NCI-H510A (cell line): ENCODE measurements around the gene SMIM44.
"Not testable (repeated sequence)": the region's sequence is repeated elsewhere in the genome, so short reads cannot be mapped to it uniquely, and the experiment has no call there.

Experiments
- DNase-seq: peaks from one replicate; lab custom pipeline; 2025; lab: John Stamatoyannopoulos, UW

Gene SMIM44

GRCh38 chr19:3483226-3483628 lies at the start of gene SMIM44:
SMIM44 (minus strand) TSS chr19:3483441; CDS start chr19:3483403, 38 bp downstream.
- no peak for DNase-seq

- no peak for DNase-seq
These were observed 49.8 kb upstream of the SMIM44 start for GRCh38 chr19:3533033-3533432.

GRCh38 chr19:3532154-3532786 lies 49.0 kb upstream of the SMIM44 start:
- DNase-seq = no peak

GRCh38 chr19:3531716-3532115 lies 48.5 kb upstream of the SMIM44 start:
- no peak for DNase-seq

- no peak for DNase-seq
These were observed 47.1 kb upstream of the SMIM44 start for GRCh38 chr19:3530389-3530788.

GRCh38 chr19:3529299-3529698 lies 46.1 kb upstream of the SMIM44 start:
- DNase-seq = not testable (repeated sequence)

- DNase-seq = no peak
These were observed 45.4 kb upstream of the SMIM44 start for GRCh38 chr19:3528539-3529211.

GRCh38 chr19:3528080-3528479 lies 44.8 kb upstream of the SMIM44 start:
- no peak for DNase-seq

GRCh38 chr19:3527238-3527910 lies 44.1 kb upstream of the SMIM44 start:
- DNase-seq = no peak

GRCh38 chr19:3526507-3527237 lies 43.4 kb upstream of the SMIM44 start:
- DNase-seq = no peak

GRCh38 chr19:3524904-3525451 lies 41.7 kb upstream of the SMIM44 start:
- DNase-seq = no peak

GRCh38 chr19:3524078-3524842 lies 41.0 kb upstream of the SMIM44 start:
- no peak for DNase-seq

- no peak for DNase-seq
These were observed 40.3 kb upstream of the SMIM44 start for GRCh38 chr19:3523361-3524077.

GRCh38 chr19:3522421-3523360 lies 39.5 kb upstream of the SMIM44 start:
- no peak for DNase-seq

GRCh38 chr19:3521104-3521445 lies 37.8 kb upstream of the SMIM44 start:
- no peak for DNase-seq

GRCh38 chr19:3520166-3521103 lies 37.2 kb upstream of the SMIM44 start:
- no peak for DNase-seq

- DNase-seq = no peak
These were observed 35.9 kb upstream of the SMIM44 start for GRCh38 chr19:3519126-3519525.

- no peak for DNase-seq
These were observed 35.4 kb upstream of the SMIM44 start for GRCh38 chr19:3518659-3519058.

- no peak for DNase-seq
These were observed 35.0 kb upstream of the SMIM44 start for GRCh38 chr19:3518255-3518654.
